Measurements from ENCODE around the gene UBA3.

DNA sequence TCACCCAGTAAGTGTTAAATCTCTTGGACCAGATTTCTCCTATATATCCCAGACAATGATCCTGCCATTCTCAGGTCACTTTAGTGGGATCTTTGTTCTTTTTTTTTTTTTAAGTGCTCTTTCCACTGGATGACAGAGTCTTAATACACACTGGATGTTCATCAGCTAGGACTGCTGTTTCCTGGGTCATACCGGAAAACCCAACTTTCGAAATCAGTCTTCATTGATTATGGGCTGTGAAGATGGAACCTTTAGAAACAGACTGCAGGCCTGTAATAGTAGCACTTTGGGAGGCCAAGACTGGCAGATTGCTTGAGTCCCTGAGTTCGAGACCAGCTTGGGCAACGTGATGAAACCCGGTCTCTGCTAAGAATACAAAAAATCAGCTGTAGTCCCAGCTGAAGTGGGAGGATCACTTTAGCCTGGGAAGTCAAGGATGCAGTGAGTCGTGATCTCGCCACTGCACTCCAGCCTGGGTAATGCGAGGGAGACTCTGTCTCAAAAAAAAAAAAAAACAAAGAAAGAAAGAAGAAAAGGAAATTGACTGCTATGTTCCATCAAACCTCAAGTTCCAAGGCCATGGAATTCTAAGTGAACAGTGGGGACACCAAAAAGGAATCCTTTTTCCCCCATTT lies 69.0 kb downstream of the UBA3 start:
- TF ChIP-seq, protein P1, sequence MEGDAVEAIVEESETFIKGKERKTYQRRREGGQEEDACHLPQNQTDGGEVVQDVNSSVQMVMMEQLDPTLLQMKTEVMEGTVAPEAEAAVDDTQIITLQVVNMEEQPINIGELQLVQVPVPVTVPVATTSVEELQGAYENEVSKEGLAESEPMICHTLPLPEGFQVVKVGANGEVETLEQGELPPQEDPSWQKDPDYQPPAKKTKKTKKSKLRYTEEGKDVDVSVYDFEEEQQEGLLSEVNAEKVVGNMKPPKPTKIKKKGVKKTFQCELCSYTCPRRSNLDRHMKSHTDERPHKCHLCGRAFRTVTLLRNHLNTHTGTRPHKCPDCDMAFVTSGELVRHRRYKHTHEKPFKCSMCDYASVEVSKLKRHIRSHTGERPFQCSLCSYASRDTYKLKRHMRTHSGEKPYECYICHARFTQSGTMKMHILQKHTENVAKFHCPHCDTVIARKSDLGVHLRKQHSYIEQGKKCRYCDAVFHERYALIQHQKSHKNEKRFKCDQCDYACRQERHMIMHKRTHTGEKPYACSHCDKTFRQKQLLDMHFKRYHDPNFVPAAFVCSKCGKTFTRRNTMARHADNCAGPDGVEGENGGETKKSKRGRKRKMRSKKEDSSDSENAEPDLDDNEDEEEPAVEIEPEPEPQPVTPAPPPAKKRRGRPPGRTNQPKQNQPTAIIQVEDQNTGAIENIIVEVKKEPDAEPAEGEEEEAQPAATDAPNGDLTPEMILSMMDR (IDR thresholded peaks at IDR 0.05), result no peak
- TF ChIP-seq POLR2A (IDR thresholded peaks at IDR 0.05), result no peak

All from uterus (tissue), 2 donors.